HG03342 (cell line): Measurements from ENCODE around the gene PTPRN2.
"Not testable (repeated sequence)": the region's sequence is repeated elsewhere in the genome, so short reads cannot be mapped to it uniquely, and the experiment has no call there.

Source experiments
- ATAC-seq: cut with Tn5 transposase; IDR thresholded peaks from one replicate; pipeline ENCODE4 v1.9.1; 2021; ENCODE audit warnings: mild to moderate bottlenecking, moderate library complexity; ENCODE audit not compliant: unreplicated experiment

The PTPRN2 gene

GRCh38 chr7:158315326-158315725 lies 272.3 kb downstream of the PTPRN2 start:
- no peak for ATAC-seq

GRCh38 chr7:158314394-158314793 lies 273.2 kb downstream of the PTPRN2 start:
- ATAC-seq = no peak

- ATAC-seq = no peak
Measured at GRCh38 chr7:158313931-158314330, 273.7 kb downstream of the PTPRN2 start.

- no peak for ATAC-seq
Measured at GRCh38 chr7:158312789-158313188, 274.8 kb downstream of the PTPRN2 start.

- no peak for ATAC-seq
Measured at GRCh38 chr7:158311791-158312190, 275.8 kb downstream of the PTPRN2 start.

- no peak for ATAC-seq
Measured at GRCh38 chr7:158310924-158311666, 276.5 kb downstream of the PTPRN2 start.

GRCh38 chr7:158309868-158310763 lies 277.5 kb downstream of the PTPRN2 start:
- no peak for ATAC-seq

- ATAC-seq = no peak
Measured at GRCh38 chr7:158308001-158308400, 279.6 kb downstream of the PTPRN2 start.

- not testable (repeated sequence) for ATAC-seq
Measured at GRCh38 chr7:158304072-158304471, 283.6 kb downstream of the PTPRN2 start.

GRCh38 chr7:158303121-158303520 lies 284.5 kb downstream of the PTPRN2 start:
- ATAC-seq = no peak

GRCh38 chr7:158302274-158303070 lies 285.2 kb downstream of the PTPRN2 start:
- no peak for ATAC-seq

GRCh38 chr7:158301207-158301606 lies 286.4 kb downstream of the PTPRN2 start:
- no peak for ATAC-seq

GRCh38 chr7:158300427-158300826 lies 287.2 kb downstream of the PTPRN2 start:
- no peak for ATAC-seq

GRCh38 chr7:158299607-158300006 lies 288.0 kb downstream of the PTPRN2 start:
- ATAC-seq = no peak

- no peak for ATAC-seq
Measured at GRCh38 chr7:158296798-158297104, 290.9 kb downstream of the PTPRN2 start.

- ATAC-seq = no peak
Measured at GRCh38 chr7:158295966-158296797, 291.4 kb downstream of the PTPRN2 start.

GRCh38 chr7:158294468-158295215 lies 293.0 kb downstream of the PTPRN2 start:
- ATAC-seq = not testable (repeated sequence)

- no peak for ATAC-seq
Measured at GRCh38 chr7:158292948-158293347, 294.7 kb downstream of the PTPRN2 start.

GRCh38 chr7:158291998-158292397 lies 295.6 kb downstream of the PTPRN2 start:
- no peak for ATAC-seq
